ENCODE results near the gene MREG.
"Not testable (repeated sequence)": the region's sequence is repeated elsewhere in the genome, so short reads cannot be mapped to it uniquely, and the experiment has no call there.

DNA sequence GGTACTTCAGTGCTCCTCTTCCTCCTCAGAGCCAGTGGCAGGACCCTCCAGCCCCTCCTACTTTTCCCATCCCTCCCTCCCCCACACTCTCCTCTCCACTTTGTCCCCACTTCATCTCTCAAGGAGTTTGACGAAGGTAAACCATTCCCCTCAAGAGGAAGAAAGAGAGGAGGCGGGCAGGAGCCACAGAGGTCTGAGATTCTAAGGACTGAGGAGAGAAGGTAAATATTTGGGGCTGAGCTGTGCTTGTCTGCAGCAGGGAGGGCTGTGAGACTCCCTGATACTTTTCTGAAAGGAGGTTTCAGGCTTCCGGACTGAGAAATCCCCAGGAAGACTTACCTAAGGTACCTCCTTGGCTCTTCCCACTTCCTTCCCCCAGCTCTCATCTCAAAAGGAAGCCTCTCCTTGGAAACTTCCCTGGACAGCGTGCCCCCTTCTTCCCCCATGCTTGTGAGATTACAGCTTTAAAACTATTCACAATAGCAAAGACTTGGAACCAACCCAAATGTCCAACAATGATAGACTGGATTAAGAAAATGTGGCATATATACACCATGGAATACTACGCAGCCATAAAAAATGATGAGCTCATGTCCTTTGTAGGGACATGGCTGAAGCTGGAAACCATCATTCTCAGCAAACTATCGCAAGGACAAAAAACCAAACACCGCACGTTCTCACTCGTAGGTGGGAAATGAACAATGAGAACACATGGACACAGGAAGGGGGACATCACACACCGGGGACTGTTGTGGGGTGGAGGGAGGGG, 55.8 kb downstream of the MREG start:
- TF ChIP-seq, protein P1, sequence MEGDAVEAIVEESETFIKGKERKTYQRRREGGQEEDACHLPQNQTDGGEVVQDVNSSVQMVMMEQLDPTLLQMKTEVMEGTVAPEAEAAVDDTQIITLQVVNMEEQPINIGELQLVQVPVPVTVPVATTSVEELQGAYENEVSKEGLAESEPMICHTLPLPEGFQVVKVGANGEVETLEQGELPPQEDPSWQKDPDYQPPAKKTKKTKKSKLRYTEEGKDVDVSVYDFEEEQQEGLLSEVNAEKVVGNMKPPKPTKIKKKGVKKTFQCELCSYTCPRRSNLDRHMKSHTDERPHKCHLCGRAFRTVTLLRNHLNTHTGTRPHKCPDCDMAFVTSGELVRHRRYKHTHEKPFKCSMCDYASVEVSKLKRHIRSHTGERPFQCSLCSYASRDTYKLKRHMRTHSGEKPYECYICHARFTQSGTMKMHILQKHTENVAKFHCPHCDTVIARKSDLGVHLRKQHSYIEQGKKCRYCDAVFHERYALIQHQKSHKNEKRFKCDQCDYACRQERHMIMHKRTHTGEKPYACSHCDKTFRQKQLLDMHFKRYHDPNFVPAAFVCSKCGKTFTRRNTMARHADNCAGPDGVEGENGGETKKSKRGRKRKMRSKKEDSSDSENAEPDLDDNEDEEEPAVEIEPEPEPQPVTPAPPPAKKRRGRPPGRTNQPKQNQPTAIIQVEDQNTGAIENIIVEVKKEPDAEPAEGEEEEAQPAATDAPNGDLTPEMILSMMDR (conservative IDR thresholded peaks at IDR 0.05), result not testable (repeated sequence)
- not testable (repeated sequence) for TF ChIP-seq EZH2 (IDR thresholded peaks at IDR 0.05; ENCODE audit: low read depth)

Measured in PC-9 (cell line).